HL-60 (cell line): ENCODE results near the gene MYLK3.

Experiments
- DNase-seq, 2 experiments: peaks; one replicate each; pipeline ENCODE4 v3.0.0-alpha.2; 2010 to 2020; ENCODE audit warnings: low read depth in 1 of 2, low spot score in 1 of 2
- H3K27ac ChIP-seq: fragments of 250-450 bp; sonication (Bioruptor Pico); replicated peaks from 2 replicates; pipeline ENCODE4 v1.5.1; 2020; ENCODE audit warnings: mild to moderate bottlenecking, moderate library complexity
- H3K27me3 ChIP-seq: fragments of 250-450 bp; sonication (Bioruptor Pico); 2 replicates; pipeline ENCODE4 v1.5.1; 2021; ENCODE audit warnings: mild to moderate bottlenecking, moderate library complexity; ENCODE audit not compliant: insufficient read depth, poor library complexity, severe bottlenecking
- H3K4me3 ChIP-seq: replicated peaks from 2 replicates; pipeline ENCODE4 v1.5.1; 2011; ENCODE audit warnings: mild to moderate bottlenecking, control low read depth, low read length; ENCODE audit not compliant: insufficient read depth
- GABPA ChIP-seq: IDR thresholded peaks from 2 replicates; pipeline ENCODE4 v1.6.1; 2012; ENCODE audit warnings: low read depth
- POLR2AphosphoS5 ChIP-seq: IDR thresholded peaks from 2 replicates; pipeline ENCODE4 v1.6.1; 2012; ENCODE audit warnings: low read depth
- SPI1 ChIP-seq: IDR thresholded peaks from 2 replicates; pipeline ENCODE4 v1.6.1; 2012; ENCODE audit warnings: low read depth, mild to moderate bottlenecking, borderline replicate concordance
- TF ChIP-seq, protein P1 (sequence below): IDR thresholded peaks from one replicate; pipeline ENCODE4 v1.5.1; 2011; ENCODE audit warnings: low read length, control low read depth, inconsistent platforms; ENCODE audit not compliant: insufficient read depth
- TF ChIP-seq, protein P2 (sequence below): IDR thresholded peaks from 2 replicates; pipeline ENCODE4 v1.6.1; 2012; ENCODE audit warnings: low read depth; ENCODE audit not compliant: insufficient replicate concordance

MYLK3 gene

DNA sequence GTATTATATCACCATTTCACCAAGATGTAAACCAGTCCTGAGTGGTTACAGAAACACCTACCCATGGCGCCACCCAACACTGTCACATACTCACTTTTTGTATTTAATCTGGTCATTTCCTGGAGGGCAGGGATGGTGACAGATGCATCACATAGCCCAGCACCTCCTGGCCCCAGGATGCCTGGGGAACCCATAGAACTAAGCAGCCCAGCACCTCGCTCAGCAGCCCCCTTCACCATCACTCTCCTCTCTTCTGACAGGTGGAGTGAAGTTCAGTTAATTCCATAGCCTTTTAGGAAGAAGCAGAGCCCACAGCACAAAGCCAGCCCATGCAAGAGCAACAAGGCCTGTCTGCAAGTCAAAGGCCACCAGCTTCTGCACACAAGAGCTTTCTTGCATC, 27.5 kb downstream of the MYLK3 start:
- TF ChIP-seq, protein P1, sequence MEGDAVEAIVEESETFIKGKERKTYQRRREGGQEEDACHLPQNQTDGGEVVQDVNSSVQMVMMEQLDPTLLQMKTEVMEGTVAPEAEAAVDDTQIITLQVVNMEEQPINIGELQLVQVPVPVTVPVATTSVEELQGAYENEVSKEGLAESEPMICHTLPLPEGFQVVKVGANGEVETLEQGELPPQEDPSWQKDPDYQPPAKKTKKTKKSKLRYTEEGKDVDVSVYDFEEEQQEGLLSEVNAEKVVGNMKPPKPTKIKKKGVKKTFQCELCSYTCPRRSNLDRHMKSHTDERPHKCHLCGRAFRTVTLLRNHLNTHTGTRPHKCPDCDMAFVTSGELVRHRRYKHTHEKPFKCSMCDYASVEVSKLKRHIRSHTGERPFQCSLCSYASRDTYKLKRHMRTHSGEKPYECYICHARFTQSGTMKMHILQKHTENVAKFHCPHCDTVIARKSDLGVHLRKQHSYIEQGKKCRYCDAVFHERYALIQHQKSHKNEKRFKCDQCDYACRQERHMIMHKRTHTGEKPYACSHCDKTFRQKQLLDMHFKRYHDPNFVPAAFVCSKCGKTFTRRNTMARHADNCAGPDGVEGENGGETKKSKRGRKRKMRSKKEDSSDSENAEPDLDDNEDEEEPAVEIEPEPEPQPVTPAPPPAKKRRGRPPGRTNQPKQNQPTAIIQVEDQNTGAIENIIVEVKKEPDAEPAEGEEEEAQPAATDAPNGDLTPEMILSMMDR: no peak
- TF ChIP-seq GABPA: no peak
- TF ChIP-seq, protein P2, sequence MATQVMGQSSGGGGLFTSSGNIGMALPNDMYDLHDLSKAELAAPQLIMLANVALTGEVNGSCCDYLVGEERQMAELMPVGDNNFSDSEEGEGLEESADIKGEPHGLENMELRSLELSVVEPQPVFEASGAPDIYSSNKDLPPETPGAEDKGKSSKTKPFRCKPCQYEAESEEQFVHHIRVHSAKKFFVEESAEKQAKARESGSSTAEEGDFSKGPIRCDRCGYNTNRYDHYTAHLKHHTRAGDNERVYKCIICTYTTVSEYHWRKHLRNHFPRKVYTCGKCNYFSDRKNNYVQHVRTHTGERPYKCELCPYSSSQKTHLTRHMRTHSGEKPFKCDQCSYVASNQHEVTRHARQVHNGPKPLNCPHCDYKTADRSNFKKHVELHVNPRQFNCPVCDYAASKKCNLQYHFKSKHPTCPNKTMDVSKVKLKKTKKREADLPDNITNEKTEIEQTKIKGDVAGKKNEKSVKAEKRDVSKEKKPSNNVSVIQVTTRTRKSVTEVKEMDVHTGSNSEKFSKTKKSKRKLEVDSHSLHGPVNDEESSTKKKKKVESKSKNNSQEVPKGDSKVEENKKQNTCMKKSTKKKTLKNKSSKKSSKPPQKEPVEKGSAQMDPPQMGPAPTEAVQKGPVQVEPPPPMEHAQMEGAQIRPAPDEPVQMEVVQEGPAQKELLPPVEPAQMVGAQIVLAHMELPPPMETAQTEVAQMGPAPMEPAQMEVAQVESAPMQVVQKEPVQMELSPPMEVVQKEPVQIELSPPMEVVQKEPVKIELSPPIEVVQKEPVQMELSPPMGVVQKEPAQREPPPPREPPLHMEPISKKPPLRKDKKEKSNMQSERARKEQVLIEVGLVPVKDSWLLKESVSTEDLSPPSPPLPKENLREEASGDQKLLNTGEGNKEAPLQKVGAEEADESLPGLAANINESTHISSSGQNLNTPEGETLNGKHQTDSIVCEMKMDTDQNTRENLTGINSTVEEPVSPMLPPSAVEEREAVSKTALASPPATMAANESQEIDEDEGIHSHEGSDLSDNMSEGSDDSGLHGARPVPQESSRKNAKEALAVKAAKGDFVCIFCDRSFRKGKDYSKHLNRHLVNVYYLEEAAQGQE: no peak
- TF ChIP-seq POLR2AphosphoS5: no peak
- TF ChIP-seq SPI1: no peak

DNA sequence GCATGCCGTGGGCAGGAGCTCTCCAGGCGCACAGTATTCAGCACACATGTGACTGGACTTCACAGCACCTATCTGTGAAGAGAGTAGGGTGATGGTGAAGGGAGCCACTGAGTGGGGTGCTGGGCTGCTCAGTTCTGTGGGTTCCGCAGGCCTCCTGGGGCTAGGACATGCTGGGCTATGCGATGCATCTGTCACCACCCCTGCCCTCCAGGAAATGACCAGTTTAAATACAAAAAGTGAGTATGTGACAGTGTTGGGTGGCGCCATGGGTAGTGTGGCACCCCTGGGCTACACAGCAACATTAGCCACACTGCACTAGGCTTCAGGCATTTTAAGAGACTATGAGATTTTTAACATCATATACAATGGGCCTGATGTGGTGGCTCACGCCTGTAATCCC, 28.6 kb downstream of the MYLK3 start:
- Histone ChIP-seq H3K27ac (no peak overlapping the region), H3K4me3 (no peak overlapping the region), H3K27me3 (no peaks in the 10 kb centered on the region)
- no peak for DNase-seq
- TF ChIP-seq POLR2AphosphoS5 (no peak), GABPA (no peak), SPI1 (no peak)
- TF ChIP-seq, protein P1: no peak
- TF ChIP-seq, protein P2: no peak

More for the DNA sequence above, 27.5 kb downstream of the MYLK3 start:
- H3K27ac ChIP-seq: no peak overlapping the region
- no peaks in the 10 kb centered on the region for H3K27me3 ChIP-seq
- no peak for DNase-seq
- H3K4me3 ChIP-seq: no peak overlapping the region

DNA sequence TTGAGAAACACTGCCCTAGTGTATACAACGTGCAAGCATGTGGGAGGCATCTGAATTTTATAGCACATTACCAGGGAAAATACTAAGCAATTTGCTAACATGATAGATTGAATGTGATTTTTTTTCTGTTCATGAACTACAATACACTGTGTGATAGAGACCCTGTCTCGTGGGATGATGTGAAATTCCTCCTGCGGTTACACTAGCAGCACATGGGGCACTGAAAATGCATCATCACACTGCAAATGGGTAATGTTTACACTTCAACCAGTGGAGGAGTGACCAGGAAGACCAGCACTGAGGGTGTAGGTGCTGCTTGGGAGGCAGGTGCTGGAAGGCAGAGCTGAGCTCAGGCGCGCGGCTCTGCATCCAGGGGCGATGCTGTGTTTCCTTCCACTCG, 29.9 kb downstream of the MYLK3 start:
- TF ChIP-seq, protein P1: no peak
- no peak for TF ChIP-seq GABPA
- TF ChIP-seq POLR2AphosphoS5: no peak
- TF ChIP-seq, protein P2: no peak
- no peak for TF ChIP-seq SPI1
- no peaks in the 10 kb centered on the region for H3K27me3 ChIP-seq
- no peak for DNase-seq

More for the DNA sequence above, 29.9 kb downstream of the MYLK3 start:
- Histone ChIP-seq H3K27ac (no peak overlapping the region), H3K4me3 (no peak overlapping the region)
